ENCODE measurements around the gene BAHCC1. TPM values are rescaled to one million over a fixed set of nuclear protein-coding genes. Genes with fewer than 3 reads are reported as not detected.

Gene BAHCC1
- total RNA-seq, 2 experiments from 2014 or later, result 0.40 to 0.65 TPM

DNA sequence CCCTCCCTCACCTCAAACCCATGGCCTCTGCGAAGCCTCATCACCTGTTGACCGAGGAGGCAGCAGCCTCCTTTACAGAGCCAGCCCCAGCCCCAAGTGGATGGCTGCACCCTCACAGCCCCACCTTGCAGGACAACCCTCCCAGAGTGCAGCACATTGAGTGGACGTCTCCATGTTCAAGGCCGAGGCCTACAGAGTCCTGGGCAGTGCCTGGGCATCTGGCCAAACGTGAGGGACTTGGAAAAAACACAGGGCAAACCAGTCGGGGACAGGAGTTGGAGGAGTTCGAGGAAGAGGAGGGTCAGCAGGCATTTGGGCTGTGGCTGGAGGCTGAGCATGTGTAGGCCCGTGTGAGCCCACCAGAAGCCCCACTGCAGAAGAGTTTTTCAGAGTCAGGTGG, 77.8 kb downstream of the BAHCC1 start:
- Mint-ChIP-seq H3K4me1 (ENCODE audit: low read depth) (no peaks in the 10 kb centered on the region), H3K9me3 (no peaks in the 10 kb centered on the region), H3K4me3 (no peak overlapping the region), H3K27ac (no peak overlapping the region), H3K27me3 (no peaks in the 10 kb centered on the region), H3K36me3 (ENCODE audit: low read depth) (no peaks in the 10 kb centered on the region)
- intact Hi-C loops (cut with micrococcal nuclease), result no loop called here
- TF ChIP-seq, protein P1, sequence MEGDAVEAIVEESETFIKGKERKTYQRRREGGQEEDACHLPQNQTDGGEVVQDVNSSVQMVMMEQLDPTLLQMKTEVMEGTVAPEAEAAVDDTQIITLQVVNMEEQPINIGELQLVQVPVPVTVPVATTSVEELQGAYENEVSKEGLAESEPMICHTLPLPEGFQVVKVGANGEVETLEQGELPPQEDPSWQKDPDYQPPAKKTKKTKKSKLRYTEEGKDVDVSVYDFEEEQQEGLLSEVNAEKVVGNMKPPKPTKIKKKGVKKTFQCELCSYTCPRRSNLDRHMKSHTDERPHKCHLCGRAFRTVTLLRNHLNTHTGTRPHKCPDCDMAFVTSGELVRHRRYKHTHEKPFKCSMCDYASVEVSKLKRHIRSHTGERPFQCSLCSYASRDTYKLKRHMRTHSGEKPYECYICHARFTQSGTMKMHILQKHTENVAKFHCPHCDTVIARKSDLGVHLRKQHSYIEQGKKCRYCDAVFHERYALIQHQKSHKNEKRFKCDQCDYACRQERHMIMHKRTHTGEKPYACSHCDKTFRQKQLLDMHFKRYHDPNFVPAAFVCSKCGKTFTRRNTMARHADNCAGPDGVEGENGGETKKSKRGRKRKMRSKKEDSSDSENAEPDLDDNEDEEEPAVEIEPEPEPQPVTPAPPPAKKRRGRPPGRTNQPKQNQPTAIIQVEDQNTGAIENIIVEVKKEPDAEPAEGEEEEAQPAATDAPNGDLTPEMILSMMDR (IDR thresholded peaks at IDR 0.05), result no peak
- ChIA-PET CTCF (interaction anchor here (1.4 kb wide), 1 partner anchor 10 kb away, joined by 5 read pairs; no protein-coding TSS in a partner anchor), POLR2A (no interaction called here)
- ATAC-seq (no peak), DNase-seq (no peak)

DNA sequence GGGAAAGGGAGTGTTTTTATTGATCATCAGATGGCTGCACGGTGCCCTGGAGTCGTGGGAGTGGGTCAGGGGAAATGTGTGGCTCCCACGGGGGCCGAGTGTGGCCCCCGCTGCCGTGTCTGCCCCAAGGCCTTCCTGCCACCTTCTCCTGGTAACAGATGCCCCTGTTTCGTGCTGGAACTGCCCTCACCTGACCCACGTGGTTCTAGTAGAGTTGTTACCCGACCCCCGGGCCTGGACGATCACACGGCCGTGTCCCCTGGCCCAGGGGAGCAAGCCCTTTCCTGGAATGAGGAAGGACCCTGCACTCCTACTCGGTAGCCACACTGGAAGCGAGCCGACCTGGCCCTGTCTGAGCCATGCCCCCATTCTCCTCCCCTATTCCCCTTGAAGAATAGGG, 79.7 kb downstream of the BAHCC1 start:
- DNase-seq, result no peak
- Mint-ChIP-seq H3K27ac (no peak overlapping the region), H3K4me3 (no peak overlapping the region), H3K9me3 (no peaks in the 10 kb centered on the region), H3K27me3 (no peaks in the 10 kb centered on the region), H3K4me1 (ENCODE audit: low read depth) (no peaks in the 10 kb centered on the region), H3K36me3 (ENCODE audit: low read depth) (no peaks in the 10 kb centered on the region)
- no peak for ATAC-seq
- POLR2A ChIA-PET, result no interaction called here
- intact Hi-C loops (cut with micrococcal nuclease), result no loop called here
- TF ChIP-seq, protein P1 (IDR thresholded peaks at IDR 0.05), result no peak
- CTCF ChIA-PET, result no interaction called here

DNA sequence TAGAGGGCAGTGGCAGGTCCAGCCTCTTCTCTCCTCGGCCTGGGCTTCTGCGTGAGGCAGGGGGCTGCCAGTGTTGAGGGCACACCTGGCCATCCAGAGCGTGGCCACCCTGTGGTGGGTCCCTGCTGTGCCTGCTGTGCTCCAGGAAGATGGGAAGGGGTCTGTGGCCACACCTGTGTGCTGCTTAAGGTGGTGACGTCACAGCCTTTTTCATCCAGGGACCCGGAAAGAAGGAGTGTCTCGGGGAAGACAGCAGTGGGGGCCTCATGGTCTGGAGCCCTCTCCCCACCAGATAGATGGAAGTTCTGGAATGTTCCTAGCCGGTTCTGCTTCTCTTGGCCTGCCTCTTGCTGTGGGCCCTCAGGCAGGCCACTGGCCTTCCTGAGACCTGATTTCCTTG, 80.8 kb downstream of the BAHCC1 start:
- POLR2A ChIA-PET, result interaction anchor here (1.0 kb wide), 1 partner anchor 12 kb away, joined by 4 read pairs; no protein-coding TSS in a partner anchor
- ATAC-seq (no peak), DNase-seq (no peak)
- no peaks in the 10 kb centered on the region for H3K4me1 Mint-ChIP-seq (ENCODE audit: low read depth)
- TF ChIP-seq, protein P1 (IDR thresholded peaks at IDR 0.05), result no peak
- H3K27me3 Mint-ChIP-seq, result peaks cover 7% of the 10 kb centered on the region
- H3K9me3 Mint-ChIP-seq, result no peaks in the 10 kb centered on the region
- CTCF ChIA-PET, result no interaction called here
- intact Hi-C loops (cut with micrococcal nuclease), result no loop called here
- no peaks in the 10 kb centered on the region for H3K36me3 Mint-ChIP-seq (ENCODE audit: low read depth)
- H3K4me3 Mint-ChIP-seq, result no peak overlapping the region
- H3K27ac Mint-ChIP-seq, result no peak overlapping the region

DNA sequence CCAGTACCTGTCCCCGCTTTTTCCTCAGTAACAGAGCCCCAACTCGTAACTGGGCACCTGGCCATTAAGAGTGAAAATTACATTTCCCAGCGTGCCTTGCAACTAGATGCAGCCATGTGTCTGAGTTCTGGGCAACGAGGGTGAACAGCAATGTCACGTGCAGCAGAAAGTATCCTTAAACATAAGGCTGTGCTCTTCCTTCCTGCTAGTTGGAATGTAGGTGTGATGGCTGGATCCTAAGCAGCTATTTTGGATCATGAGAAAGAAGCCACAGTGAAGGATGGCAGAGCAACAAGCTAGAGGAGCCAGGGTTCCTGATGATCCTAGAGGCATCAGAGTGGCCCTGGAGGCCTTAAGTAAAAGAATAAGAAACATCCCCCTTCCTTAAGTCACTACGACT, 81.4 kb downstream of the BAHCC1 start:
- DNase-seq (no peak), ATAC-seq (no peak)
- Mint-ChIP-seq H3K27ac (no peak overlapping the region), H3K4me3 (no peak overlapping the region), H3K9me3 (no peaks in the 10 kb centered on the region), H3K36me3 (ENCODE audit: low read depth) (no peaks in the 10 kb centered on the region), H3K27me3 (peaks cover 8% of the 10 kb centered on the region), H3K4me1 (ENCODE audit: low read depth) (peaks cover under 1% of the 10 kb centered on the region)
- intact Hi-C loops (cut with micrococcal nuclease), result no loop called here
- ChIA-PET POLR2A (interaction anchor here (0.6 to 1.0 kb wide), 2 partner anchors 12 to 76 kb away, joined by 3 to 4 read pairs; no protein-coding TSS in a partner anchor), CTCF (no interaction called here)
- TF ChIP-seq, protein P1 (IDR thresholded peaks at IDR 0.05), result no peak

DNA sequence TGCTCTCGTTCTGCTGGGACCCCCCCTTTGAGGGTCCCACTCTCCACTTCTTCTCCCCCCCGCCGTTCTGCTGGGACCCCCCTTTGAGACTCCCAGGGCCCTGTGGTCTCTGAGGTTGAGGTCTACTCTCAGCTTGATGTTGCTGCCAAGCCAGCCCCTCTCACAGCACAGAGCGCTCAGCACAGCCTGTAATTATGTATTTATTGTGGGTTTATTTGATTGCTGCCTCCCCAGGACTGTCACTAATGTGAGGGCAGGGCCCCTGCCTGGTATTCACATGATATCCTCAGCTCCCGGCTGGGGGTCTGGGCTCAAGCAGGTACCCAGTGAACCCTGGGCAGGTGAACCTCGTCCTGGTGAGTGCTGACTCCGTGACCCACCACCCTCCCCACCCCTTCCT, 81.9 kb downstream of the BAHCC1 start:
- Mint-ChIP-seq H3K27me3 (peaks cover 13% of the 10 kb centered on the region), H3K4me1 (ENCODE audit: low read depth) (peaks cover 6% of the 10 kb centered on the region), H3K27ac (no peak overlapping the region), H3K4me3 (no peak overlapping the region), H3K36me3 (ENCODE audit: low read depth) (no peaks in the 10 kb centered on the region), H3K9me3 (no peaks in the 10 kb centered on the region)
- ChIA-PET CTCF (no interaction called here), POLR2A (interaction anchor here (0.6 to 1.0 kb wide), 2 partner anchors 11 to 76 kb away, joined by 3 to 4 read pairs; no protein-coding TSS in a partner anchor)
- ATAC-seq, result no peak
- intact Hi-C loops (cut with micrococcal nuclease), result no loop called here
- DNase-seq, result no peak
- TF ChIP-seq, protein P1 (IDR thresholded peaks at IDR 0.05), result no peak
